ENCODE results near the gene TCAIM.

Gene TCAIM

GRCh38 chr3:44434834-44435510 is 96.4 kb downstream of the TCAIM start:
- CTCF ChIA-PET: no interaction called here
- no peak overlapping the region for H3K27ac ChIP-seq (ENCODE audit: extremely low read depth, low read depth, low read length)
- POLR2A ChIA-PET: no interaction called here

GRCh38 chr3:44436181-44436580 is 97.6 kb downstream of the TCAIM start:
- ChIA-PET CTCF (interaction anchor here (0.7 kb wide), 1 partner anchor 28 kb away, joined by 3 read pairs; no protein-coding TSS in a partner anchor), POLR2A (no interaction called here)
- no peak overlapping the region for H3K27ac ChIP-seq (ENCODE audit: extremely low read depth, low read depth, low read length)
- TF ChIP-seq ZBTB1 (tag by site-specific recombination; IDR thresholded peaks at IDR 0.05): no peak
- no peak for TF ChIP-seq YY1 (tag by site-specific recombination; IDR thresholded peaks at IDR 0.05)
- no peak for TF ChIP-seq ZNF513 (tag by site-specific recombination; IDR thresholded peaks at IDR 0.05)
- no peak for TF ChIP-seq ZBTB6 (tag by site-specific recombination; IDR thresholded peaks at IDR 0.05)
- TF ChIP-seq ZBTB17 (tag by site-specific recombination; IDR thresholded peaks at IDR 0.05): no peak
- TF ChIP-seq ZNF175 (tag by site-specific recombination; IDR thresholded peaks at IDR 0.05): no peak
- TF ChIP-seq ZNF433 (tag by site-specific recombination; IDR thresholded peaks at IDR 0.05; ENCODE audit: low read depth): no peak
- no peak for TF ChIP-seq ZNF544 (tag by site-specific recombination; IDR thresholded peaks at IDR 0.05)
- TF ChIP-seq ZNF843 (tag by site-specific recombination; IDR thresholded peaks at IDR 0.05): no peak
- no peak for TF ChIP-seq ZNF184 (tag by site-specific recombination; IDR thresholded peaks at IDR 0.05)
- TF ChIP-seq ZNF341 (tag by site-specific recombination; IDR thresholded peaks at IDR 0.05; ENCODE audit: low read depth): no peak
- no peak for TF ChIP-seq HOXD13 (CRISPR knock-in tag; IDR thresholded peaks at IDR 0.05; ENCODE audit: borderline replicate concordance)
- no peak for TF ChIP-seq RBAK (tag by site-specific recombination; IDR thresholded peaks at IDR 0.05)

More at GRCh38 chr3:44434834-44435510, 96.4 kb downstream of the TCAIM start:
- no peaks in the 10 kb centered on the region for H3K9me3 ChIP-seq (ENCODE audit: control insufficient read depth, insufficient read depth, low read depth, low read length)
- no peak overlapping the region for H3K4me3 ChIP-seq (ENCODE audit: low read depth, low read length)
- H3K4me1 ChIP-seq (ENCODE audit: control insufficient read depth, insufficient read depth, low read length): no peaks in the 10 kb centered on the region
- TF ChIP-seq ZNF449 (tag by site-specific recombination; IDR thresholded peaks at IDR 0.05) (no peak), KLF1 (tag by site-specific recombination; IDR thresholded peaks at IDR 0.05) (no peak), ZBTB21 (tag by site-specific recombination; IDR thresholded peaks at IDR 0.05) (no peak), HOXC10 (CRISPR knock-in tag; IDR thresholded peaks at IDR 0.05) (no peak), ZNF768 (tag by site-specific recombination; IDR thresholded peaks at IDR 0.05) (no peak), SETDB1 (IDR thresholded peaks at IDR 0.05; ENCODE audit: insufficient read length, low read length) (no peak), ZSCAN4 (tag by site-specific recombination; IDR thresholded peaks at IDR 0.05) (no peak), GLI4 (tag by site-specific recombination; IDR thresholded peaks at IDR 0.05) (no peak), ATF2 (tag by site-specific recombination; IDR thresholded peaks at IDR 0.05; ENCODE audit: low read depth) (no peak), ZNF239 (tag by site-specific recombination; IDR thresholded peaks at IDR 0.05) (no peak), ZNF423 (tag by site-specific recombination; IDR thresholded peaks at IDR 0.05) (no peak), ZNF776 (tag by site-specific recombination; IDR thresholded peaks at IDR 0.05; ENCODE audit: borderline replicate concordance) (no peak), ZNF544 (tag by site-specific recombination; IDR thresholded peaks at IDR 0.05) (no peak), ZNF426 (tag by site-specific recombination; IDR thresholded peaks at IDR 0.05) (no peak), ZNF202 (tag by site-specific recombination; IDR thresholded peaks at IDR 0.05; ENCODE audit: borderline replicate concordance) (no peak)
- peaks cover 0 to 5% of the 10 kb centered on the region in 2 experiments; a peak in 1 of 3 replicates for H3K36me3 ChIP-seq (ENCODE audit: control insufficient read depth in 2 of 2, insufficient read depth in 1 of 2, low read length in 2 of 2)

More at GRCh38 chr3:44436181-44436580, 97.6 kb downstream of the TCAIM start:
- Histone ChIP-seq H3K4me3 (ENCODE audit: low read depth, low read length) (no peak overlapping the region), H3K4me1 (ENCODE audit: control insufficient read depth, insufficient read depth, low read length) (no peaks in the 10 kb centered on the region), H3K36me3 (ENCODE audit: control insufficient read depth in 2 of 2, insufficient read depth in 1 of 2, low read length in 2 of 2) (peaks cover 0 to 6% of the 10 kb centered on the region in 2 experiments; a peak in 1 of 3 replicates), H3K9me3 (ENCODE audit: control insufficient read depth, insufficient read depth, low read depth, low read length) (no peaks in the 10 kb centered on the region)

Data from HEK293 (cell line).